Stimulated activated CD8-positive, alpha-beta memory T cell treated with anti-CD3 and anti-CD28 coated beads, Interleukin-7, amount 100 ng/mL, for 24 hours (primary cell): Measurements from ENCODE around the gene NUP155.
"Not testable (repeated sequence)": the region's sequence is repeated elsewhere in the genome, so short reads cannot be mapped to it uniquely, and the experiment has no call there.

Experiments
- DNase-seq: peaks from one replicate; pipeline ENCODE4 v3.0.0-alpha.2; 2020; ENCODE audit warnings: low read depth

The NUP155 gene

GRCh38 chr5:37283214-37283820 is 87.6 kb downstream of the NUP155 start:
- DNase-seq: no peak

- DNase-seq: no peak
Measured at GRCh38 chr5:37275511-37275910, 95.4 kb downstream of the NUP155 start.

GRCh38 chr5:37272511-37272910 is 98.4 kb downstream of the NUP155 start:
- DNase-seq: no peak

GRCh38 chr5:37268100-37268499 is 102.8 kb downstream of the NUP155 start:
- DNase-seq: not testable (repeated sequence)

- no peak for DNase-seq
Measured at GRCh38 chr5:37255774-37256358, 115.0 kb downstream of the NUP155 start.

- no peak for DNase-seq
Measured at GRCh38 chr5:37254581-37254980, 116.3 kb downstream of the NUP155 start.

- DNase-seq: no peak
Measured at GRCh38 chr5:37251665-37252064, 119.2 kb downstream of the NUP155 start.

- DNase-seq: no peak
Measured at GRCh38 chr5:37249815-37250164, 121.1 kb downstream of the NUP155 start.

- DNase-seq: peak; percentile 33
Measured at GRCh38 chr5:37248970-37249814, 121.7 kb downstream of the NUP155 start, which contains the start of gene CPLANE1. TSS of gene CPLANE1 (minus strand) at chr5:37249376. CDS start at chr5:37247698, 1,678 bp downstream.

- DNase-seq: no peak
Measured at GRCh38 chr5:37248421-37248969, 122.4 kb downstream of the NUP155 start.

GRCh38 chr5:37247496-37247895 is 123.4 kb downstream of the NUP155 start:
- no peak for DNase-seq

GRCh38 chr5:37247036-37247435 is 123.9 kb downstream of the NUP155 start:
- DNase-seq: no peak
